K562 (cell line): ENCODE measurements around the gene HPCAL1. TPM values are rescaled to one million over a fixed set of nuclear protein-coding genes. Genes with fewer than 3 reads are reported as not detected.
A peak's percentile ranks its signal among the peaks of the same experiment; 100 is the strongest.

Experiments
- ATAC-seq: fragments of 200-7000 bp; cut with Tn5 transposase; 3 replicates; pipeline ENCODE4 v1.9.1; 2020; ENCODE audit warnings: moderate library complexity
- BruUV-seq: library from RNA; stranded (reverse); fragments of 400-500 nt; replicated peaks from 2 replicates; lab custom pipeline; 2021; lab: Mats Ljungman, UMichigan
- CTCF ChIA-PET: fragments of 300-600 bp; formaldehyde crosslinking; extraction: SDS; loops from one replicate; lab custom pipeline; 2021; ENCODE audit warnings: low intra/inter-chr PET ratio; lab: Yijun Ruan, JAX
- POLR2A ChIA-PET: fragments of 300-600, 350-650 bp; sonication (Branson Sonifier 250); formaldehyde crosslinking; extraction: SDS; loops from one replicate; lab custom pipeline; 2021; ENCODE audit warnings: antibody characterized with exemption, inconsistent platforms; lab: Yijun Ruan, JAX
- DNase-seq, 4 experiments: peaks; one replicate each; pipeline versions ENCODE4 v3.0.0 to v3.0.0-alpha.2; 2011 to 2018; ENCODE audit warnings: low spot score in 3 of 4, mixed read lengths in 3 of 4; ENCODE audit errors: extremely low read depth in 1 of 4
- FAIRE-seq: peaks from 2 replicates; lab custom pipeline; 2011; peaks lifted over from hg19 to GRCh38; lab: Jason Lieb, UNC
- H2AFZ ChIP-seq: 2 replicates; pipeline ENCODE4 v1.6.0; 2011; ENCODE audit warnings: low read depth, low read length, control low read depth, inconsistent platforms
- H3K27ac ChIP-seq: fragments of 200-600 bp; 3 replicates; pipeline ENCODE4 v1.8.0; 2011; ENCODE audit warnings: low read depth, mild to moderate bottlenecking, control low read depth, inconsistent platforms, low read length, moderate library complexity, mixed read lengths; ENCODE audit errors: extremely low read depth
- H3K27me3 ChIP-seq, 2 experiments: fragments of 300-600 bp in 1 of 2; 2 replicates in 1 of 2; 3 replicates in 1 of 2; pipeline versions ENCODE4 v1.6.0 to v1.8.0; 2011; ENCODE audit warnings: inconsistent platforms in 2 of 2, low read length in 2 of 2, mild to moderate bottlenecking in 1 of 2, mixed read lengths in 1 of 2, moderate library complexity in 1 of 2; ENCODE audit not compliant: control insufficient read depth in 2 of 2, insufficient read depth in 2 of 2
- H3K36me3 ChIP-seq: fragments of 300-600 bp; 3 replicates; pipeline ENCODE4 v1.8.0; 2011; ENCODE audit warnings: mild to moderate bottlenecking, low read length, inconsistent platforms; ENCODE audit not compliant: control insufficient read depth, insufficient read depth
- H3K4me1 ChIP-seq, 2 experiments: fragments of 200-600 bp in 1 of 2; replicated peaks in 1 of 2; 2 replicates in 1 of 2; 3 replicates in 1 of 2; pipeline versions ENCODE4 v1.5.1 to v1.8.0; 2011; ENCODE audit warnings: inconsistent platforms in 2 of 2, low read length in 2 of 2, mild to moderate bottlenecking in 1 of 2, mixed read lengths in 1 of 2, moderate library complexity in 1 of 2; ENCODE audit not compliant: control insufficient read depth in 2 of 2, insufficient read depth in 2 of 2
- H3K4me2 ChIP-seq: 2 replicates; pipeline ENCODE4 v1.6.1; 2011; ENCODE audit warnings: low read length, control low read depth, inconsistent platforms, mixed read lengths; ENCODE audit not compliant: insufficient read depth
- H3K4me3 ChIP-seq: fragments of 200-600 bp; sonication (generic), shearing (Covaris generic); 2 replicates; pipeline ENCODE4 v1.5.1; 2016; ENCODE audit warnings: control low read depth, inconsistent platforms
- H3K79me2 ChIP-seq: fragments of 200-600 bp; 3 replicates; pipeline ENCODE4 v1.8.0; 2011; ENCODE audit warnings: low read length, inconsistent platforms; ENCODE audit not compliant: control insufficient read depth, insufficient read depth
- H3K9ac ChIP-seq, 2 experiments: 2 replicates each; pipeline versions ENCODE4 v1.6.0 to v1.6.1; 2011; ENCODE audit warnings: low read depth in 2 of 2, low read length in 2 of 2, control low read depth in 1 of 2, inconsistent platforms in 1 of 2, mild to moderate bottlenecking in 1 of 2, mixed read lengths in 1 of 2; ENCODE audit not compliant: insufficient read depth in 1 of 2
- H3K9me1 ChIP-seq: one replicate; pipeline ENCODE4 v1.6.0; 2011; ENCODE audit warnings: inconsistent platforms, mild to moderate bottlenecking, low read length, moderate library complexity; ENCODE audit not compliant: control insufficient read depth, insufficient read depth
- H3K9me3 ChIP-seq: replicated peaks from 2 replicates; pipeline ENCODE4 v1.5.1; 2011; ENCODE audit warnings: low read depth, low read length, inconsistent platforms; ENCODE audit not compliant: control insufficient read depth, insufficient read depth
- H4K20me1 ChIP-seq: replicated peaks from 2 replicates; pipeline ENCODE4 v1.6.1; 2011; ENCODE audit warnings: low read length, inconsistent platforms, mixed read lengths; ENCODE audit not compliant: control insufficient read depth, insufficient read depth
- CBFA2T2 ChIP-seq: fragments of 450-650 bp; conservative IDR thresholded peaks from 2 replicates; pipeline ENCODE4 v1.6.1; 2017; ENCODE audit warnings: mild to moderate bottlenecking
- CREB1 ChIP-seq, 2 experiments: sonication (generic) in 1 of 2; formaldehyde crosslinking in 1 of 2; IDR thresholded peaks; 2 replicates each; pipeline versions ENCODE4 v1.6.1 to v1.8.0; 2012 to 2022; ENCODE audit warnings: inconsistent platforms in 1 of 2, mild to moderate bottlenecking in 1 of 2, missing genetic modification reagents in 1 of 2, moderate library complexity in 1 of 2
- ERF ChIP-seq: fragments of 450-650 bp; formaldehyde crosslinking; IDR thresholded peaks from 2 replicates; pipeline ENCODE4 v1.4.0; 2020; ENCODE audit warnings: mild to moderate bottlenecking, mixed read lengths
- GTF2F1 ChIP-seq: IDR thresholded peaks from 2 replicates; pipeline ENCODE4 v1.6.1; 2011; ENCODE audit warnings: low read depth, low read length, improper control_type of control experiment
- MECOM ChIP-seq: fragments of 250-450 bp; sonication (Bioruptor Pico); IDR thresholded peaks from 2 replicates; pipeline ENCODE4 v1.8.0; 2022; ENCODE audit warnings: inconsistent platforms
- NR2C2 ChIP-seq, 2 experiments: fragments of 200-800 bp in 1 of 2; sonication (Bioruptor generic) in 1 of 2; sonication (generic) in 1 of 2; formaldehyde crosslinking in 1 of 2; IDR thresholded peaks; 2 replicates each; pipeline versions ENCODE4 v1.6.1 to v1.8.0; 2016 to 2022; ENCODE audit warnings: mild to moderate bottlenecking in 1 of 2, missing compliant biosample characterization in 1 of 2, missing genetic modification characterization in 1 of 2, missing genetic modification reagents in 1 of 2
- RUNX1 ChIP-seq: sonication (generic); IDR thresholded peaks from 2 replicates; pipeline ENCODE4 v1.6.1; 2016; ENCODE audit warnings: antibody characterized with exemption, low read depth
- SAFB2 ChIP-seq: fragments of 200-400 bp; formaldehyde crosslinking; IDR thresholded peaks from 2 replicates; pipeline ENCODE4 v1.6.1; 2018; ENCODE audit warnings: borderline replicate concordance, low read length, low read depth, moderate library complexity; ENCODE audit not compliant: severe bottlenecking
- SMAD1 ChIP-seq: fragments of 150-350 bp; IDR thresholded peaks from 2 replicates; pipeline ENCODE4 v1.6.1; 2014; ENCODE audit warnings: low read length, low read depth; ENCODE audit not compliant: partially characterized antibody
- YY1 ChIP-seq, 3 experiments: IDR thresholded peaks; 2 replicates each; pipeline ENCODE4 v1.6.1; 2011; ENCODE audit warnings: low read length in 2 of 3, mild to moderate bottlenecking in 2 of 3, moderate library complexity in 2 of 3, borderline replicate concordance in 1 of 3, control low read depth in 1 of 3, low read depth in 1 of 3; ENCODE audit not compliant: insufficient read depth in 3 of 3, insufficient replicate concordance in 2 of 3, control insufficient read depth in 1 of 3, insufficient read length in 1 of 3; ENCODE audit errors: extremely low read depth in 1 of 3
- ZNF174 ChIP-seq: fragments of 250-450 bp; sonication (Bioruptor Pico); IDR thresholded peaks from 2 replicates; pipeline ENCODE4 v1.4.0; 2020; ENCODE audit warnings: mild to moderate bottlenecking
- ZNF311 ChIP-seq: fragments of 250-450 bp; sonication (Bioruptor Pico); IDR thresholded peaks from 2 replicates; pipeline ENCODE4 v1.4.0; 2020; ENCODE audit warnings: mild to moderate bottlenecking, moderate library complexity
- ZNF589 ChIP-seq: fragments of 200-800 bp; sonication (Bioruptor generic); IDR thresholded peaks from 2 replicates; pipeline ENCODE4 v1.6.1; 2016; ENCODE audit warnings: low read depth, missing genetic modification characterization, missing compliant biosample characterization
- WGBS: fragments of 100-300 bp; shearing (Covaris generic); methylation state at CpG from one replicate; pipeline ENCODE4 v1.1.6; 2016; ENCODE audit warnings: low coverage, mixed read lengths; ENCODE audit not compliant: insufficient coverage; ENCODE audit errors: missing lambda C conversion rate; 5-methylcytosine and 5-hydroxymethylcytosine counted together
- in situ Hi-C: fragments of 300-500 bp; cut with MboI; formaldehyde crosslinking; loops from 4 replicates; pipeline ENCODE4 v1.15.0; 2018; ENCODE audit warnings: inconsistent platforms, mixed read lengths
- intact Hi-C: fragments of 100-400 bp; cut with micrococcal nuclease; formaldehyde crosslinking; loops from 2 replicates; pipeline ENCODE4 v1.14.2; 2022
- polyA plus RNA-seq, 8 experiments: library from polyadenylated mRNA; depleted of rRNA in 4 of 8; stranded (reverse) in 5 of 8; unstranded in 3 of 8; fragments of >200 nt; fragmentation: Nextera tagmentation in 2 of 8; fragmentation: Illumina TruSeq in 1 of 8; extraction: Ambion mirVana in 2 of 8; extraction: Trizol in 1 of 8; gene quantifications; 2 replicates each; pipeline versions ENCODE4 v1.2.1 to v1.2.3, GENCODE V29; 2011 to 2014; ENCODE audit warnings: inconsistent platforms in 1 of 8, missing spikeins in 1 of 8
- total RNA-seq, 7 experiments: library from RNA; depleted of rRNA in 6 of 7; stranded (reverse); fragments of >200 nt in 6 of 7; fragmentation: Illumina TruSeq in 2 of 7; extraction: Trizol in 2 of 7; gene quantifications; 2 replicates each; pipeline versions ENCODE4 v1.2.1 to v1.2.3, GENCODE V29; 2011 to 2021; ENCODE audit warnings: low replicate concordance in 1 of 7
- TF ChIP-seq, protein P1 (sequence below), 2 experiments: IDR thresholded peaks; 2 replicates each; pipeline ENCODE4 v1.6.1; 2011; ENCODE audit warnings: borderline replicate concordance in 1 of 2, control low read depth in 1 of 2, low read depth in 1 of 2, low read length in 1 of 2, mild to moderate bottlenecking in 1 of 2, mixed read lengths in 1 of 2, moderate library complexity in 1 of 2; ENCODE audit not compliant: insufficient read depth in 1 of 2, insufficient read length in 1 of 2, poor library complexity in 1 of 2, severe bottlenecking in 1 of 2; ENCODE audit errors: extremely low read depth in 1 of 2
- TF ChIP-seq, protein P2 (sequence below): fragments of 450-650 bp; formaldehyde crosslinking; IDR thresholded peaks from 2 replicates; pipeline ENCODE4 v1.4.0; 2020; ENCODE audit warnings: mild to moderate bottlenecking, moderate library complexity

HPCAL1 gene
- total and polyA plus RNA-seq, 9 of the 15 experiments (the other 6 are each of a cell fraction or from before 2014, with no cell fraction given), result 2.7 to 65.5 (median 23.9) TPM

DNA sequence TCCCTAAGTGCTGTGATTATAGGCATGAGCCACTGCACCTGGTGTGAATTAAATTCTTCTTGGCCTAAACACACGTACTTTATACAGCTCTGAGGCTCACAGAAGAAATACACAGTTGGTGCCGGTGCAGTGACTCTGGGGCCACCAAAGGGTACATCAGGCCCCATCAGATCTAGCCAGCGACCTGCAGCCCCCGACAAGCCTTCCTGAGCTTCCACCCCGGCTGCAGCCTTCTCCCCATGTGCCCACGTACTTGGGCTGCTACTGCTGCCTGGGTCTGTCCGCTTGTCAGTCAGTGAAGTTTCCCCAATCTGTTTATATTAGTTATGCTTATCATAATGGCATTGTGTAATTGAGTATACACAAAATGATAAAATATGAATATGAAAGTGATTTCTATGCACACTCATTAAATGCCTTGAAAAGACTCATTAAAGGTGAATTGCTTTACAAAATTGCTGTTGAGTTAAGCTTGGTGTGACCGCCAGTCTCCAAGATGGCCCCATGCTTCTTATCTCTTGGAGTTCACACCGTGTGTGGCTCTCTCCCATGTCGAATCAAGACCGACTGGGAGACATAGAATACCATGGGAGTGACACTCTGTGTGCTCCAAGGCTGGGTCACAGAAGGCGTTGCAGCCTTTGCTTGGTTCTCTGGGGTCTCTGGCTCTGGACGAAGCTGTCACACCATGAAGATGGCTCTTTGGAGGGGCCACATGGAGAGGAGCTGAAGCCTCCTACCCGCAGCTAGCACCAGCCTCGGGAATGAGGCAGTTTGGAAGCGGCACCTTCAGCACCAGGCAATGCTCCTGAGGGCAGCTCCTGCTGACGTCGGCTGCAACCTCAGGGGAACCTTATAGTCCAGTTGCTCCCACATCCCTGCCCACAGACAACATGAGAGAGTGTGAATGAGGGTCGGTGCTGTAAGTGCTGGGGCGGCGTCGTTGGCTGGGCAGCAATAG is 29.2 kb upstream of the HPCAL1 start:
- Histone ChIP-seq H3K9me3 (no peaks in the 10 kb centered on the region), H3K4me1 (peaks cover 49 to 65% of the 10 kb centered on the region in 2 experiments), H3K4me2 (peak overlapping the region; percentile 28), H3K36me3 (no peaks in the 10 kb centered on the region), H4K20me1 (no peaks in the 10 kb centered on the region), H3K9ac (peak overlapping the region in 1 of 2 experiments; percentile 84; a peak in 2 of 4 replicates), H2AFZ (peak overlapping the region; percentile 86), H3K9me1 (no peaks in the 10 kb centered on the region), H3K4me3 (no peak overlapping the region), H3K27ac (peak overlapping the region; percentile 41; the same call in 1 of the 3 replicates), H3K27me3 (no peaks in the 10 kb centered on the region), H3K79me2 (no peaks in the 10 kb centered on the region)
- peak; percentile 63 for ATAC-seq
- peak; percentile 89 for FAIRE-seq
- ChIA-PET CTCF (no interaction called here), POLR2A (interaction anchor here (0.6 to 1.3 kb wide), 4 partner anchors 9 to 161 kb away, joined by 3 to 4 read pairs (median 3); no protein-coding TSS in a partner anchor)
- BruUV-seq, result no TSS peak
- intact Hi-C loops (no loop called here), in situ Hi-C loops (loop anchor here (25.0 kb wide), 1 partner anchor 139 kb away; no protein-coding TSS in a partner anchor)
- DNase-seq, result peak in 3 of 4 experiments; percentile 37 to 70 (median 58)
- WGBS, result 58% methylated on average over 21 of the region's 22 CpGs
- TF ChIP-seq YY1 (IDR thresholded peaks at IDR 0.05; ENCODE audit: borderline replicate concordance in 1 of 3, control insufficient read depth in 1 of 3, extremely low read depth in 1 of 3, insufficient read depth in 3 of 3, insufficient read length in 1 of 3, insufficient replicate concordance in 2 of 3, low read depth in 1 of 3, low read length in 2 of 3) (peak in 2 of 3 experiments; percentile 28 to 86), CREB1 (IDR thresholded peaks at IDR 0.05) (no peak), CREB1 (CRISPR knock-in tag; IDR thresholded peaks at IDR 0.05) (no peak), GTF2F1 (no peak), RUNX1 (no peak), SAFB2 (no peak), ZNF589 (peak; percentile 33; the same call in 1 of the 2 replicates), NR2C2 (CRISPR knock-in tag; IDR thresholded peaks at IDR 0.05) (no peak), NR2C2 (tag; IDR thresholded peaks at IDR 0.05) (no peak), CBFA2T2 (peak; percentile 19; the same call in 1 of the 2 replicates), ERF (0 out of 2 replicates have a peak, but pooled peaks have one; percentile 10), ZNF311 (no peak), ZNF174 (CRISPR knock-in tag) (no peak), SMAD1 (no peak), MECOM (CRISPR knock-in tag) (no peak)
- TF ChIP-seq, protein P1, sequence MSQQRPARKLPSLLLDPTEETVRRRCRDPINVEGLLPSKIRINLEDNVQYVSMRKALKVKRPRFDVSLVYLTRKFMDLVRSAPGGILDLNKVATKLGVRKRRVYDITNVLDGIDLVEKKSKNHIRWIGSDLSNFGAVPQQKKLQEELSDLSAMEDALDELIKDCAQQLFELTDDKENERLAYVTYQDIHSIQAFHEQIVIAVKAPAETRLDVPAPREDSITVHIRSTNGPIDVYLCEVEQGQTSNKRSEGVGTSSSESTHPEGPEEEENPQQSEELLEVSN (IDR thresholded peaks at IDR 0.05; ENCODE audit: borderline replicate concordance in 1 of 2, extremely low read depth in 1 of 2, insufficient read depth in 1 of 2, insufficient read length in 1 of 2, low read depth in 1 of 2, low read length in 1 of 2, poor library complexity in 1 of 2, severe bottlenecking in 1 of 2), result peak; percentile 43 to 56
- TF ChIP-seq, protein P2, sequence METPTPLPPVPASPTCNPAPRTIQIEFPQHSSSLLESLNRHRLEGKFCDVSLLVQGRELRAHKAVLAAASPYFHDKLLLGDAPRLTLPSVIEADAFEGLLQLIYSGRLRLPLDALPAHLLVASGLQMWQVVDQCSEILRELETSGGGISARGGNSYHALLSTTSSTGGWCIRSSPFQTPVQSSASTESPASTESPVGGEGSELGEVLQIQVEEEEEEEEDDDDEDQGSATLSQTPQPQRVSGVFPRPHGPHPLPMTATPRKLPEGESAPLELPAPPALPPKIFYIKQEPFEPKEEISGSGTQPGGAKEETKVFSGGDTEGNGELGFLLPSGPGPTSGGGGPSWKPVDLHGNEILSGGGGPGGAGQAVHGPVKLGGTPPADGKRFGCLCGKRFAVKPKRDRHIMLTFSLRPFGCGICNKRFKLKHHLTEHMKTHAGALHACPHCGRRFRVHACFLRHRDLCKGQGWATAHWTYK, result peak; percentile 45; the same call in 1 of the 2 replicates
